GM12878 (cell line): ENCODE results near the gene DNAH8. TPM values are rescaled to one million over a fixed set of nuclear protein-coding genes. Genes with fewer than 3 reads are reported as not detected.

ENCODE experiments used
- ATAC-seq: fragments of 200-7000 bp; cut with Tn5 transposase; 3 replicates; pipeline ENCODE4 v1.9.1; 2020; ENCODE audit warnings: mild to moderate bottlenecking, moderate library complexity
- BruUV-seq: library from RNA; stranded (reverse); fragments of 400-500 nt; replicated peaks from 2 replicates; lab custom pipeline; 2021; lab: Mats Ljungman, UMichigan
- CTCF ChIA-PET: fragments of 300-600 bp; sonication (Branson Sonifier 250); formaldehyde crosslinking; extraction: SDS; loops from one replicate; lab custom pipeline; 2021; ENCODE audit warnings: inconsistent platforms; lab: Yijun Ruan, JAX
- POLR2A ChIA-PET: fragments of 350-600 bp; formaldehyde crosslinking; extraction: SDS; loops from one replicate; lab custom pipeline; 2021; ENCODE audit warnings: inconsistent platforms; lab: Charles Lee
- RAD21 ChIA-PET: fragments of 300-600 bp; sonication (Branson Sonifier 250); formaldehyde crosslinking; loops from one replicate; lab custom pipeline; 2023; ENCODE audit warnings: antibody characterized with exemption; ENCODE audit not compliant: unreplicated experiment; lab: Charles Lee
- SMC1A ChIA-PET: fragments of 300-600 bp; sonication (Branson Sonifier 250); formaldehyde crosslinking; loops from one replicate; lab custom pipeline; 2023; ENCODE audit not compliant: unreplicated experiment, uncharacterized antibody; lab: Charles Lee
- DNase-seq: peaks from one replicate; pipeline ENCODE4 v3.0.0-alpha.2; 2011; ENCODE audit warnings: low read depth, low spot score
- FAIRE-seq: peaks from 3 replicates; lab custom pipeline; 2011; peaks lifted over from hg19 to GRCh38; lab: Jason Lieb, UNC
- H2AFZ ChIP-seq: 2 replicates; pipeline ENCODE4 v1.6.0; 2011; ENCODE audit warnings: low read depth, low read length, control low read depth; ENCODE audit not compliant: control insufficient read depth
- H3K27ac ChIP-seq: 2 replicates; pipeline ENCODE4 v1.5.1; 2011; ENCODE audit warnings: control low read depth; ENCODE audit not compliant: control insufficient read depth, insufficient read depth
- H3K27me3 ChIP-seq, 2 experiments: replicated peaks in 1 of 2; 2 replicates each; pipeline versions ENCODE4 v1.6.0 to v1.6.1; 2011; ENCODE audit warnings: low read length in 1 of 2; ENCODE audit not compliant: control insufficient read depth in 2 of 2, insufficient read depth in 2 of 2
- H3K36me3 ChIP-seq, 2 experiments: 2 replicates each; pipeline ENCODE4 v1.5.1; 2011; ENCODE audit warnings: low read length in 1 of 2; ENCODE audit not compliant: control insufficient read depth in 2 of 2, insufficient read depth in 2 of 2
- H3K4me1 ChIP-seq: 2 replicates; pipeline ENCODE4 v1.6.1; 2011; ENCODE audit warnings: mild to moderate bottlenecking, low read length, moderate library complexity, mixed read lengths; ENCODE audit not compliant: control insufficient read depth, insufficient read depth
- H3K4me2 ChIP-seq: 2 replicates; pipeline ENCODE4 v1.6.0; 2011; ENCODE audit warnings: control low read depth; ENCODE audit not compliant: control insufficient read depth, insufficient read depth
- H3K4me3 ChIP-seq: fragments of 200-600 bp; sonication (generic); 2 replicates; pipeline ENCODE4 v1.5.1; 2016
- H3K79me2 ChIP-seq: 2 replicates; pipeline ENCODE4 v1.6.0; 2011; ENCODE audit warnings: low read length; ENCODE audit not compliant: control insufficient read depth, insufficient read depth
- H3K9ac ChIP-seq: 2 replicates; pipeline ENCODE4 v1.8.0; 2011; ENCODE audit warnings: low read length, control low read depth, mixed read lengths; ENCODE audit not compliant: control insufficient read depth, insufficient read depth
- H3K9me3 ChIP-seq: replicated peaks from 3 replicates; pipeline ENCODE4 v1.5.1; 2011; ENCODE audit warnings: mild to moderate bottlenecking, low read length; ENCODE audit not compliant: control insufficient read depth, insufficient read depth
- H4K20me1 ChIP-seq: 2 replicates; pipeline ENCODE4 v1.6.0; 2011; ENCODE audit not compliant: control insufficient read depth, insufficient read depth
- CEBPB ChIP-seq, 2 experiments: fragments of 150-350 bp in 1 of 2; IDR thresholded peaks; 2 replicates each; pipeline ENCODE4 v1.6.1; 2012 to 2014; ENCODE audit warnings: low read depth in 2 of 2, low read length in 2 of 2, borderline replicate concordance in 1 of 2, inconsistent platforms in 1 of 2
- CHD4 ChIP-seq: fragments of 200-600 bp; sonication (generic); IDR thresholded peaks from 2 replicates; pipeline ENCODE4 v1.6.1; 2016; ENCODE audit warnings: mild to moderate bottlenecking
- EZH2 ChIP-seq: IDR thresholded peaks from 2 replicates; pipeline ENCODE4 v1.6.1; 2012; ENCODE audit warnings: low read depth, mild to moderate bottlenecking, control low read depth, inconsistent platforms, low read length, borderline replicate concordance; ENCODE audit not compliant: control insufficient read depth
- GABPA ChIP-seq: IDR thresholded peaks from 2 replicates; pipeline ENCODE4 v1.6.1; 2014; ENCODE audit warnings: antibody characterized with exemption, low read depth, mild to moderate bottlenecking, inconsistent platforms
- GATAD2B ChIP-seq: fragments of 450-650 bp; conservative IDR thresholded peaks from 2 replicates; pipeline ENCODE4 v1.6.1; 2017; ENCODE audit warnings: low read depth, mild to moderate bottlenecking, moderate library complexity
- HSF1 ChIP-seq: fragments of 150-350 bp; IDR thresholded peaks from 2 replicates; pipeline ENCODE4 v1.6.1; 2014; ENCODE audit warnings: mild to moderate bottlenecking, low read depth, low read length
- JUNB ChIP-seq: IDR thresholded peaks from 2 replicates; pipeline ENCODE4 v1.6.1; 2016; ENCODE audit warnings: antibody characterized with exemption, mild to moderate bottlenecking
- KLF5 ChIP-seq: fragments of 450-650 bp; IDR thresholded peaks from 2 replicates; pipeline ENCODE4 v1.6.1; 2014; ENCODE audit warnings: mild to moderate bottlenecking; ENCODE audit not compliant: partially characterized antibody
- SIX5 ChIP-seq: IDR thresholded peaks from 2 replicates; pipeline ENCODE4 v1.6.1; 2011; ENCODE audit warnings: mild to moderate bottlenecking, low read depth, low read length, moderate library complexity; ENCODE audit not compliant: severe bottlenecking
- SREBF2 ChIP-seq: IDR thresholded peaks from 2 replicates; pipeline ENCODE4 v1.6.1; 2012; ENCODE audit warnings: mild to moderate bottlenecking, low read length
- YY1 ChIP-seq: IDR thresholded peaks from 2 replicates; pipeline ENCODE4 v1.6.1; 2011; ENCODE audit warnings: low read depth, mild to moderate bottlenecking, low read length
- ZSCAN29 ChIP-seq: fragments of 450-650 bp; IDR thresholded peaks from 2 replicates; pipeline ENCODE4 v1.6.1; 2017; ENCODE audit warnings: mild to moderate bottlenecking, moderate library complexity
- WGBS: methylation state at CpG from one replicate; pipeline ENCODE4 v1.1.6; 2016; ENCODE audit warnings: low lambda C conversion rate; ENCODE audit not compliant: insufficient replicate concordance, insufficient coverage; ENCODE audit errors: missing lambda C conversion rate; 5-methylcytosine and 5-hydroxymethylcytosine counted together
- in situ Hi-C: fragments of 300-500 bp; cut with MboI; formaldehyde crosslinking; loops from 9 replicates; pipeline ENCODE4 v1.14.3; 2018; ENCODE audit warnings: mixed read lengths
- intact Hi-C: fragments of 100-400 bp; cut with micrococcal nuclease; formaldehyde crosslinking; loops from one replicate; pipeline ENCODE4 v1.14.2; 2022; ENCODE audit not compliant: unreplicated experiment
- polyA plus RNA-seq, 11 experiments: library from polyadenylated mRNA; depleted of rRNA in 4 of 11; unstranded in 6 of 11; stranded (reverse) in 5 of 11; fragments of >200 nt; fragmentation: Nextera tagmentation in 4 of 11; fragmentation: Illumina TruSeq in 1 of 11; extraction: Ambion mirVana in 4 of 11; extraction: Trizol in 1 of 11; gene quantifications; 1 replicate in 1 of 11; 2 replicates in 10 of 11; pipeline versions ENCODE4 v1.2.1 to v1.2.3, GENCODE V29; 2011 to 2016; ENCODE audit warnings: inconsistent platforms in 2 of 11, missing spikeins in 2 of 11, low read depth in 1 of 11
- total RNA-seq, 4 experiments: library from RNA; depleted of rRNA in 3 of 4; stranded (reverse); fragments of >200 nt in 3 of 4; fragmentation: Illumina TruSeq in 1 of 4; extraction: Trizol in 1 of 4; gene quantifications; 2 replicates each; pipeline versions ENCODE4 v1.2.1 to v1.2.3, GENCODE V29; 2013 to 2021

DNAH8 gene
- total and polyA plus RNA-seq, 10 of the 15 experiments (the other 5 are each of a cell fraction or from before 2014, with no cell fraction given), result 0.02 to 0.34 (median 0.10) TPM; not detected in 3

- H3K36me3 ChIP-seq, result no peaks in the 10 kb centered on the region
- H3K9ac ChIP-seq, result no peak overlapping the region
- POLR2A ChIA-PET, result no interaction called here
- H3K4me1 ChIP-seq, result no peaks in the 10 kb centered on the region
- SMC1A ChIA-PET, result no interaction called here
- no peak overlapping the region for H3K4me2 ChIP-seq
- RAD21 ChIA-PET, result no interaction called here
- H4K20me1 ChIP-seq, result no peaks in the 10 kb centered on the region
- peak; percentile 75 for FAIRE-seq
- no peak for ATAC-seq
- no peak for DNase-seq
- no peaks in the 10 kb centered on the region for H3K9me3 ChIP-seq
- BruUV-seq, result no TSS peak
- in situ Hi-C loops, result no loop called here
- 15% methylated on average over 1 of the region's 1 CpG for WGBS
- TF ChIP-seq SREBF2, result no peak
- TF ChIP-seq, all 136 proteins: peak for 0
- Histone ChIP-seq H3K27ac (no peak overlapping the region), H2AFZ (no peak overlapping the region), H3K27me3 (peaks cover 0 to 3% of the 10 kb centered on the region in 2 experiments; a peak in 2 of 4 replicates), H3K4me3 (no peak overlapping the region), H3K79me2 (no peaks in the 10 kb centered on the region)
- CTCF ChIA-PET, result interaction anchor here (0.6 to 1.4 kb wide), 3 partner anchors 23 to 1591 kb away, joined by 3 to 7 read pairs (median 3); no protein-coding TSS in a partner anchor
- intact Hi-C loops, result no loop called here
Measured at GRCh38 chr6:38944655-38945279, 229.7 kb downstream of the DNAH8 start.

- Histone ChIP-seq H3K4me2 (no peak overlapping the region), H4K20me1 (no peaks in the 10 kb centered on the region), H3K9me3 (no peaks in the 10 kb centered on the region; the same call in 2 of the 3 replicates), H3K9ac (no peak overlapping the region), H3K36me3 (no peaks in the 10 kb centered on the region), H3K27me3 (peaks cover 0 to 2% of the 10 kb centered on the region in 2 experiments; a peak in 1 of 4 replicates), H3K27ac (no peak overlapping the region), H3K4me3 (no peak overlapping the region), H3K79me2 (no peaks in the 10 kb centered on the region), H2AFZ (no peak overlapping the region), H3K4me1 (no peaks in the 10 kb centered on the region)
- intact Hi-C loops, result no loop called here
- ChIA-PET CTCF (no interaction called here), SMC1A (no interaction called here), RAD21 (no interaction called here), POLR2A (no interaction called here)
- in situ Hi-C loops, result no loop called here
- BruUV-seq, result no TSS peak
- 23% methylated on average over 2 of the region's 2 CpGs for WGBS
- ATAC-seq, result no peak
- no peak for FAIRE-seq
- DNase-seq, result no peak
- TF ChIP-seq HSF1, result no peak
- no peak for TF ChIP-seq JUNB
- TF ChIP-seq YY1, result no peak
- TF ChIP-seq SREBF2, result no peak
- no peak for TF ChIP-seq ZSCAN29
- TF ChIP-seq CHD4, result no peak
- no peak for TF ChIP-seq KLF5
- no peak for TF ChIP-seq GATAD2B
- no peak for TF ChIP-seq GABPA
- no peak for TF ChIP-seq SIX5
- TF ChIP-seq EZH2, result no peak
- no peak for TF ChIP-seq CEBPB (IDR thresholded peaks at IDR 0.05; ENCODE audit: borderline replicate concordance in 1 of 2, low read depth in 2 of 2, low read length in 2 of 2)
Measured at GRCh38 chr6:38955861-38956260, 240.8 kb downstream of the DNAH8 start.
